ENCODE measurements around the gene TPRG1.

DNA sequence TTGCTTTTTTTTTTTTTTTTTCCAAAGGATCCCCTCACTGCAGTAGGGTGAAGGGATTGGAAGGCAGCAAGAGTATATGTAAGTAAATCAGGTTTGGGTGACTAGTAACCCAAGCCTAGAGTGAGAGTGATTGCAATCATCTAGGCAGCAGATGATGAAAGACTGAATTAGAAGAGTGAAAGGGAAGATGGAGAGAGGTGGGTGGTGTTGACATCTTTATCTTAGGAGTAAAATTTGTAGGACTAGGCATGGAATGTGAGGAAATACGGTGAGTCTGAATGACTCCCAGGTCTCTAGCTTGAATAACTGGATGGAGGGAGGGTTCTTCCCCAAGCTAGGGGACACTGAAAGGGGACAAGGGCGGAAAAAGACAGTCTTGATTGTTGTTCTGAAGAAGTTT lies 63.4 kb downstream of the TPRG1 start:
- TF ChIP-seq, protein P1, sequence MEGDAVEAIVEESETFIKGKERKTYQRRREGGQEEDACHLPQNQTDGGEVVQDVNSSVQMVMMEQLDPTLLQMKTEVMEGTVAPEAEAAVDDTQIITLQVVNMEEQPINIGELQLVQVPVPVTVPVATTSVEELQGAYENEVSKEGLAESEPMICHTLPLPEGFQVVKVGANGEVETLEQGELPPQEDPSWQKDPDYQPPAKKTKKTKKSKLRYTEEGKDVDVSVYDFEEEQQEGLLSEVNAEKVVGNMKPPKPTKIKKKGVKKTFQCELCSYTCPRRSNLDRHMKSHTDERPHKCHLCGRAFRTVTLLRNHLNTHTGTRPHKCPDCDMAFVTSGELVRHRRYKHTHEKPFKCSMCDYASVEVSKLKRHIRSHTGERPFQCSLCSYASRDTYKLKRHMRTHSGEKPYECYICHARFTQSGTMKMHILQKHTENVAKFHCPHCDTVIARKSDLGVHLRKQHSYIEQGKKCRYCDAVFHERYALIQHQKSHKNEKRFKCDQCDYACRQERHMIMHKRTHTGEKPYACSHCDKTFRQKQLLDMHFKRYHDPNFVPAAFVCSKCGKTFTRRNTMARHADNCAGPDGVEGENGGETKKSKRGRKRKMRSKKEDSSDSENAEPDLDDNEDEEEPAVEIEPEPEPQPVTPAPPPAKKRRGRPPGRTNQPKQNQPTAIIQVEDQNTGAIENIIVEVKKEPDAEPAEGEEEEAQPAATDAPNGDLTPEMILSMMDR (IDR thresholded peaks at IDR 0.05; ENCODE audit: insufficient read depth, low read length, poor library complexity, severe bottlenecking) = no peak
- TF ChIP-seq EZH2phosphoT487 (conservative IDR thresholded peaks at IDR 0.05; ENCODE audit: low read length) = no peak

Measured in SU-DHL-6 (cell line).